C4-2B (cell line): ENCODE measurements around the gene WDR81.
"Not testable (repeated sequence)": the region's sequence is repeated elsewhere in the genome, so short reads cannot be mapped to it uniquely, and the experiment has no call there.

ENCODE experiments used
- H3K27ac ChIP-seq: fragments of 450-650 bp; 2 replicates; pipeline ENCODE4 v1.5.1; 2017
- ZFX ChIP-seq: fragments of 450-650 bp; IDR thresholded peaks from 2 replicates; pipeline ENCODE4 v1.6.1; 2017
- TF ChIP-seq, protein P1 (sequence below): fragments of 450-650 bp; conservative IDR thresholded peaks from 2 replicates; pipeline ENCODE4 v1.5.1; 2017; ENCODE audit warnings: mild to moderate bottlenecking

WDR81 gene

DNA sequence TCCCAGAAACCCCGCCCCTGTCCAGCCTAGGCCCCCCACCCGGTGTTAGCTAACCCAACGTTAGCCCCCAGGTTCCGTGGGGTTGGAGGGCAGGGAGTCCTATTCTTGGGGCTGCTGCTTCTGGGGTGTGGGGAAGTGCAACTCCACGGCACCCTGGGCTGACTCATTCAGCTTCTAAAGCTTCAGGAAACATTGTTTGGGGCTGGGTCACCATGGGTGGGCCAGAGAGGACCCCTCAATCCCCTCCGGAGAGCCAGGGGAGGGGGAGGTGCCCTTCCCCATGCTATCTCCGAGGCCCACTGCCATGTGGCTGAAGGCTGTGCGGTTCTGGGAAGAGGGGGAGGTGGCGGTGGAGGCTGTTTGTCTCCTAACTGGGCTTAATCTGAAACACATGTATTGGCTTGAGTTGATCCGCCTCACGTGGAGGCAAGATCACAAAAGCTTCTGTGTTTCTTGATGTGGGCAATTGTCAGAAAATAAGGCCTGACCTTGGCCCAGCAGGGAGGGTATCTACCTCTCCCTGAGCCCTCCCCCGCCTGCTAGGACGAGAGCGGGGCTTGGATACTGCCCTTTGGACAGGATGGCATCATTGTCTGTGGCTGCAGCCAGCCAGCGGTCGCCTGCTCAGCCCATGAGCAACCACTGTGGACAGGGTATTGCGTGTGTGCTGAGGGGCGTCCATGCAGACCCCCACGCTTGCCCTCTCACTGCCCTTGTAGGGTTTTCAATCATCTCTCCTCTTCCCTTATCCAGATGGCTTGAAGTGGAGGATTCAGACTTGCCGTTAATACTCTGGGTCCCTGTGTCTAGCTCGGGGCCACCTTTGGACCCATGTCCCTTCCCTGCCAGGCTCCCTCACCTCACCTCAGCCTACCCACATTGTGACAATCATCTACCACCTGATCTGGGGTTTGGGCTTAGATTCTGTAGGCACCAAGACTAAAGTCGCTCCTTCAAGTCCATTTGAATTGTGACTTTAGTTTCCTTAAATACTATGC, 38.7 kb downstream of the WDR81 start:
- TF ChIP-seq, protein P1, sequence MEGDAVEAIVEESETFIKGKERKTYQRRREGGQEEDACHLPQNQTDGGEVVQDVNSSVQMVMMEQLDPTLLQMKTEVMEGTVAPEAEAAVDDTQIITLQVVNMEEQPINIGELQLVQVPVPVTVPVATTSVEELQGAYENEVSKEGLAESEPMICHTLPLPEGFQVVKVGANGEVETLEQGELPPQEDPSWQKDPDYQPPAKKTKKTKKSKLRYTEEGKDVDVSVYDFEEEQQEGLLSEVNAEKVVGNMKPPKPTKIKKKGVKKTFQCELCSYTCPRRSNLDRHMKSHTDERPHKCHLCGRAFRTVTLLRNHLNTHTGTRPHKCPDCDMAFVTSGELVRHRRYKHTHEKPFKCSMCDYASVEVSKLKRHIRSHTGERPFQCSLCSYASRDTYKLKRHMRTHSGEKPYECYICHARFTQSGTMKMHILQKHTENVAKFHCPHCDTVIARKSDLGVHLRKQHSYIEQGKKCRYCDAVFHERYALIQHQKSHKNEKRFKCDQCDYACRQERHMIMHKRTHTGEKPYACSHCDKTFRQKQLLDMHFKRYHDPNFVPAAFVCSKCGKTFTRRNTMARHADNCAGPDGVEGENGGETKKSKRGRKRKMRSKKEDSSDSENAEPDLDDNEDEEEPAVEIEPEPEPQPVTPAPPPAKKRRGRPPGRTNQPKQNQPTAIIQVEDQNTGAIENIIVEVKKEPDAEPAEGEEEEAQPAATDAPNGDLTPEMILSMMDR = no peak
- no peak for TF ChIP-seq ZFX
- no peak overlapping the region for H3K27ac ChIP-seq

DNA sequence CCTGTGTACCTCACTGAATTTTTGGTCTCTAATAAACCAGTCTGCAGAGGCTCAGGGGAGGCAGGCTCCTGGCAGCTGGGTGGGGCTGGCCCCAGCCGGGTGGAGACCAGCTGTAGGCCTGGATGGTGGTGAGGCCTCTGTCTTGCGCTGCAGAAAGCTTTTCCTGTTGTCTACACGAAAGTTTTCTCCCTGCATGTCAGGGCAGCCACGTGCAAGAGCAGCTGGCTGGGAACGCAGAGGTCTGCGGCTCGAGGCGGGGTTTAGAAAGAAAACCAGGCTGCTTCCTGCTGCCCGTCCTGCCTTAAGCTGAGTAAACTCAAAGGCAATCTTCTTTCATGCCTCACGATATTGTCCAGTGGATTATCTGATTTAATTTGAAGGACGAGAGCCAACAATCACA, 39.8 kb downstream of the WDR81 start:
- no peak for TF ChIP-seq ZFX
- TF ChIP-seq, protein P1 = no peak
- H3K27ac ChIP-seq = no peak overlapping the region

DNA sequence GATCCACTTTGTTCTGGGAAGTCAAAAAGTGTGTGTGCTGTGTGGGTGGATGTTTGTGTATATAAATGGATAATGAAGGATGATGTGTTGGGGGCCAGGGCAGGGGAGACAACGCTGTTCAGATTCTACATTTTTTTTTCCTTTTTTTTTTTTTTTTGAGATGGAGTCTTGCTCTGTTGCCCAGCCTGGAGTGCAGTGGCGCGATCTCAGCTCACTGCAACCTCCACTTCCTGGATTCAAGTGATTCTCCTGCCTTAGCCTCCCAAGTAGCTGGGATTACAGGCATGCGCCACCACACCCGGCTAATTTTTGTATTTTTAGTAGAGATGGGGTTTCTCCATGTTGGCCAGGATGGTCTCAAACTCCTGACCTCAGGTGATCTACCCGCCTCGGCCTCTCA, 40.2 kb downstream of the WDR81 start:
- H3K27ac ChIP-seq = not testable (repeated sequence)

DNA sequence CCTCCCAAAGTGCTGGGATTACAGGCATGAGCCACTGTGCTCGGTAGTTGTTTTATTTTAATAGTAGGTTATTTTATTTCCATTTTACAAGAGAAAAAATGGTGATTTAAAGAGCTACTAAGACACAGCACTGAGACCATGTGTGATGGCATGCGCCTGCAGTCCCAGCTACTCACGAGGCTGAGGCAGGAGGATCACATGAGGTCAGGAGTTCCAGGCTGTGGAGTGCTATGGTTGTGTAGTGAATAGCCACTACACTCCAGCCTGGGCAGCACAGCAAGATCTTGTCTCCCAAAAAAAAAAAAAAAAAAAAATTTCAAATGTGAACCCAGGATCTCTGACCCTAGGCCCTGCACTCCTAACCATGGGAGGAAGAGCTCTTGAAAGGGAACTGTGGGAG, 41.1 kb downstream of the WDR81 start:
- TF ChIP-seq, protein P1 = no peak
- no peak for TF ChIP-seq ZFX
- H3K27ac ChIP-seq = no peak overlapping the region

- TF ChIP-seq, protein P1 = no peak
- H3K27ac ChIP-seq = no peak overlapping the region
Measured at GRCh38 chr17:1766382-1767135, 42.1 kb downstream of the WDR81 start.

DNA sequence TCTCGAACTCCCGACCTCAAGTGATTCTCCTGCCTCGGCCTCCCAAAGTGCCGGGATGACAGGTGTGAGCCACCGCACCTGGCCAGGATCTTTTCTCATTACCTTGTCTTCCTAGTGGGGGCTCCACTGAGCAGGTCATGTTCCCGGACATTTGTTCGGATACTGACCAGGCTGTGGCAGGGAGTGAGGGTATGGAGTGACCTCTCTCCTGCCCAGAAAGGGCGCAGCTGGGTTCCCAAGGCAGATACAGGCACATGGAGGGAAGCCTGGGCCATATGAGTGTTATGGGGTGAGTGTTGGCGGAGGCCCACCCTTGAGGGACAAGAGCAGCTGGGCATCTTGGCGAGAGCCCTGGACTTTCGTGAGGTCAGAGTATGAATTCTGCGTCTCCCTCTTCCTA, 42.9 kb downstream of the WDR81 start:
- no peak overlapping the region for H3K27ac ChIP-seq
- no peak for TF ChIP-seq ZFX
- TF ChIP-seq, protein P1 = no peak

- TF ChIP-seq ZFX = no peak
- TF ChIP-seq, protein P1 = no peak
- H3K27ac ChIP-seq = no peak overlapping the region
Measured at GRCh38 chr17:1769822-1770477, 45.4 kb downstream of the WDR81 start.

DNA sequence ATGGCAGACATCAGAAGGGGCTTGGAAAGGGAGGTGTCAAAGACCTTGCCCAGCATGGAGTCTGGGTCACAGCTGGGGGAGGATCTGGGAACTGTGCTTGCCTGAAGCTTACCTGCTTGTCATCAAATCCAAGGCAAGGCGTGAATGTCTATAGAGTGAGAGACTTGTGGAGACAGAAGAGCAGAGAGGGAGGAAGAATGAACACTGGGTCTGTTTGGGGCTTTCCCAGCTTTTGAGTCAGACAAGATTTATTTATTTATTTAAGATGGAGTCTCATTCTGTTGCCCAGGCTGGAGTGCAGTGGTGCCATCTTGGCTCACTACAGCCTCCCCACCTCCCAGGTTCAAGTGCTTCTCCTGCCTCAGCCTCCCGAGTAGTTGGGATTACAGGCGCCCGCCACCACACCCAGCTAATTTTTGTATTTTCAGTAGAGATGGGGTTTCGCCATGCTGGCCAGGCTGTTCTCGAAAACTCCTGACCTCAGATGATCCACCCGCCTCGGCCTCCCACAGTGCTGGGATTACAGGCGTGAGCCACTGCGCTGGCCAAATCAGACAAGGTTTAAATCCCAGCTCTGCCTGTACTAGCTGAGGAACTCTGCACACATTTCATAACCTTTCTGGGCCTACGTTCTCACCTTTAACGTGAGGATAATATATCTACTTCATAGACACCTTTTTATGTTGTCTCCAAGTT, 48.6 kb downstream of the WDR81 start:
- H3K27ac ChIP-seq = not testable (repeated sequence)
